GM12891 (cell line): ENCODE results near the gene ABCC1.

Experiments used
- DNase-seq: peaks from one replicate; pipeline ENCODE4 v3.0.0; 2011; ENCODE audit warnings: low spot score; ENCODE audit not compliant: insufficient read length
- FAIRE-seq: peaks from 2 replicates; lab custom pipeline; 2011; peaks lifted over from hg19 to GRCh38; lab: Jason Lieb, UNC
- PAX5 ChIP-seq: IDR thresholded peaks from 2 replicates; pipeline ENCODE4 v1.6.1; 2011; ENCODE audit warnings: low read length, moderate library complexity, mild to moderate bottlenecking; ENCODE audit not compliant: insufficient read depth, severe bottlenecking
- POLR2A ChIP-seq: IDR thresholded peaks from 2 replicates; pipeline ENCODE4 v1.6.1; 2011; ENCODE audit warnings: low read depth, low read length, control low read depth
- POLR2AphosphoS5 ChIP-seq: IDR thresholded peaks from 2 replicates; pipeline ENCODE4 v1.6.1; 2011; ENCODE audit warnings: low read depth, low read length, control low read depth
- POU2F2 ChIP-seq: IDR thresholded peaks from 2 replicates; pipeline ENCODE4 v1.6.1; 2011; ENCODE audit warnings: low read depth, mild to moderate bottlenecking, control low read depth, low read length, moderate library complexity
- SPI1 ChIP-seq: IDR thresholded peaks from 2 replicates; pipeline ENCODE4 v1.6.1; 2011; ENCODE audit warnings: low read depth, low read length, control low read depth
- TAF1 ChIP-seq: IDR thresholded peaks from 2 replicates; pipeline ENCODE4 v1.6.1; 2011; ENCODE audit warnings: low read depth, low read length, control low read depth

ABCC1 gene

DNA sequence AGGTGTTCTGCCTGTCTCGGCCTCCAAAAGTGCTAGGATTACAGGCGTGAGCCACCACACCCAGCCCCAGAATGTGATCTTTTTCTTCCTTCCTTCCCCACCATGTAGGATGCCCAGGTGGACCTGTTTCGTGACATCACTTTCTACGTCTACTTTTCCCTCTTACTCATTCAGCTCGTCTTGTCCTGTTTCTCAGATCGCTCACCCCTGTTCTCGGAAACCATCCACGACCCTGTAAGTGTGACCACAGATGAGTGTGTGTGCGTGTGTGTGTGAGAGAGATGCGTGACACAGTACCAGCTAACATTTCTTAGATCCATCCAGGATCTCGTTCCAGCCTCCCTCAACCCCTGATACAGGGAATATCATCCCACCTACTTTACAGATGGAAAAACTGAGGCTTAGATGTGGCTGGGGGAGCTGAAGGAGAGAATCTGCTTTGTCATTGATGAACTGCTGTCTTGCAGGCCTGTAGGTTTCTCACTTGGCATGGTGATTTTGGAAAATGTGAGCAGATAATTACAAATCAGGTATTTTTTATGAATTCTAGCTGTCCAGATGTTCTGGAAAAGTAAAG lies 67.1 kb downstream of the ABCC1 start:
- FAIRE-seq = no peak

DNA sequence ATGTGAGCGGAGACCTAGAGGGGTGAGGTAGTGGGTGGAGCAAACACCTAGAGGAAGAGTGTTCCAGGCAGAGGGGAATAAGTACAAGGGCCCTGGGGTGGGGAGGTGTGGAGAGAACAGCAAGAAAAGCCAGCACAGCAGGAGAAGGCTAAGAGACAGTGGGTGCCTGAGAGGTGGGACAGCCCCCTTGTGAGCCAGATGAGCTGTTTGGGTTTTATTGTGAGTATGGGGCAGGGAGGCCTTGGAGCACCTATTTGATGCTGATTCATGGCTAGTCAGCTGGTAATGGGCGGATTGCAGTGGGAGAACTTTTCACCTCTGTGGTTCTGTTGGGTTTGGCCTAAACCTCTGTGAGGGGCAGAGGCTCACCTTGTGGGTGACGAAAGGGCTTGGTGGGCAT lies 68.4 kb downstream of the ABCC1 start:
- FAIRE-seq (no peak), DNase-seq (no peak)
- TF ChIP-seq SPI1 (no peak), POLR2AphosphoS5 (no peak), TAF1 (no peak)

More for the DNA sequence above, 67.1 kb downstream of the ABCC1 start:
- TF ChIP-seq POLR2AphosphoS5 (no peak), POLR2A (no peak), POU2F2 (no peak), SPI1 (no peak), PAX5 (no peak), TAF1 (no peak)
- no peak for DNase-seq

DNA sequence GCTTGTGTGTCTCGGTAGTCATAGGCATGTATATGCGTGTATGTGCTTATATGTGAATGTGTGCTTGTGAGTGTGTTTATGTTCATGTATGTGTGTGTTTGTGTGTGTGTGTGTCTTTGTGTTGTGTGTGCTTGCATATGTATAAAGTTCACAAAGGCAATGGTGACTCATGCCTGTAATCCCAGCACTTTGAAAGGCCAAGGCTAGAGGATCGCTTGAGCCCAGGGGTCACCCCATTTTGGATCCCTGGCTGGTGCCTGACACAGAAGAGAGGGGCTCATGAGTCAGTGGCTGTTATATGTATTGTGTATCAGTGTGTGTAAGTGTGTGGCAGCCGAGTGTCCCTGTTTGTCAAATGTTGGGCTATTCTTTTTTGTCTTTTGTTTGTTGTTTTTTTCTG lies 69.3 kb downstream of the ABCC1 start:
- TF ChIP-seq POLR2A = no peak
- TF ChIP-seq TAF1 = no peak
- TF ChIP-seq POLR2AphosphoS5 = no peak
- TF ChIP-seq SPI1 = no peak
- no peak for TF ChIP-seq POU2F2
- TF ChIP-seq PAX5 = no peak
- FAIRE-seq (no peak), DNase-seq (no peak)

DNA sequence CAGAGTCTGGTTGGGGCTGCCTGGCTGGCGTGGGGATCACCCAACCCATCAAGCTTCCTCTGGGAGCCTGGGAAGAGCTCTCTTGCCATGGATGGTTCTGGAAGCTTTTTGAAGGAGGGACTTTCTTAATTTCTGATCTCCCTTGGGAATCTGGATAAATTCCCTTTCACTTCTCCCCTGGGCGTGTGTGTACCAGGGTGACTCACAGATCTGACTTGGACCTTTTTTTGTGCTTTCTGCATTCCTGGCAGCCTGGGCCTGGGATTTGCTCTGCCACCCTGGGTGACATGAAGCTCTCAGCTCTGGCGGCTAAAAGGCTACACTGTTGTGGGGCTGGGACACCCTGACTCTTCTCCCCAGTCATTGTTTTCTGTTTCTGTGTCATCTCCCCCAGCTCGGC lies 70.1 kb downstream of the ABCC1 start:
- no peak for FAIRE-seq
- TF ChIP-seq POLR2A (no peak), SPI1 (no peak), POU2F2 (no peak), TAF1 (no peak), PAX5 (no peak), POLR2AphosphoS5 (no peak)
- no peak for DNase-seq

DNA sequence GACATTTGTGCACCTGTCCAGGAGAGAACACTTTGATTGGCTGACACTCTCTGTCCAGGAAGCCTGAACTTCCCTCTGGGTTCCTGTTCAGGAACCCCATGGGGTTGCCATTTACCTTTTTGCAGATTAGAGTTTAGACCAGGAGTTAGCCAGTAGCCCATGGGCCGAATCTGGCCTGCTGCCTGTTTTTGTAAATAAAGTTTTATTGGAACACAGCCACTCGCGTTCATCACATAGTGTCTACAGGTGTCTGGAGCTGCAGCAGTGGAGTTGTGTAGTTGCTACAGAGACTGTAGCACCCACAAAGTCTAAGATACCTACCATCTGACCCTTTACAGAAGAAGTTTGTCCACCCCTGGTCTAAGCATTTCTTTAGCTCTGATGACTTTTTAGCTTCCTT lies 70.9 kb downstream of the ABCC1 start:
- no peak for DNase-seq
- FAIRE-seq = no peak
- no peak for TF ChIP-seq POLR2A
- TF ChIP-seq POU2F2 = no peak
- no peak for TF ChIP-seq PAX5

DNA sequence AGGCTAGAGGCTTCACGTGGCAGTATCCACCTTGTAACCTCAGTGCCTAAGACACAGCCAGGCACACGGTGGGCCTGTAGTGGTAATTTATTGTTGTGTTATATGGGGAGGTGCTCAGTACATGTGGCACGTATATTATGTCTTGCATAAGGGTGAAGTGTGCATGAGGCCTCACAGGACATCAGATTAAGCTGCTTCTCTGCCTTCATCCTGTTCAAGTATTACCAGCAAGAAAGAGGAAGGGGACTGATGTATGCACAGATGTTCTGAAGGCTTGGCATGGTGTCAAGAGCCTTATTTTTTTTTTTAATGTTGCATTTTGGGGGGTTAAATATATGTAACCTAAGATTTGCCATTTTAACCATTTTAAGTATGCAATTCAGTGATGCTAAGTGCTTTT lies 71.6 kb downstream of the ABCC1 start:
- TF ChIP-seq POU2F2 (no peak), TAF1 (no peak), POLR2AphosphoS5 (no peak), POLR2A (no peak), SPI1 (peak; percentile 53; the same call in 1 of the 2 replicates), PAX5 (no peak)
- FAIRE-seq (peak; percentile 55), DNase-seq (no peak)

DNA sequence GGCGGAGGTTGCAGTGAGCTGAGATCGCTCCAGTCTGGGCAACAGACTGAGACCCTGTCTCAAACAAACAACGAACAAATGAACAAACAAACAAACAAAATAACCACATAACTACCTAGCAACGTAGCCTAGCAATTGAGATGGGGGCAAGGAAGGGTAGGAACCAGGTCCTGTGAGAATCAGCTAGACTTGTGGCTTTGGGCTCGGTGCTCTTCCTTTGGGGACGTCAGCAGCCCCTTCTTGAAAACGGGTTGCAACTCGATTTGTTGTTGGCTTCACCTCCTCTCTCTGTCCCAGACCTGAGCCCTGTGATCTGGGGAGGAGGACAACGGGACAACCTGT lies 72.2 kb downstream of the ABCC1 start:
- FAIRE-seq = no peak
- no peak for TF ChIP-seq POLR2AphosphoS5
- no peak for TF ChIP-seq POU2F2
- TF ChIP-seq TAF1 = no peak
- TF ChIP-seq POLR2A = no peak
- no peak for TF ChIP-seq PAX5
- no peak for TF ChIP-seq SPI1
- DNase-seq = no peak

DNA sequence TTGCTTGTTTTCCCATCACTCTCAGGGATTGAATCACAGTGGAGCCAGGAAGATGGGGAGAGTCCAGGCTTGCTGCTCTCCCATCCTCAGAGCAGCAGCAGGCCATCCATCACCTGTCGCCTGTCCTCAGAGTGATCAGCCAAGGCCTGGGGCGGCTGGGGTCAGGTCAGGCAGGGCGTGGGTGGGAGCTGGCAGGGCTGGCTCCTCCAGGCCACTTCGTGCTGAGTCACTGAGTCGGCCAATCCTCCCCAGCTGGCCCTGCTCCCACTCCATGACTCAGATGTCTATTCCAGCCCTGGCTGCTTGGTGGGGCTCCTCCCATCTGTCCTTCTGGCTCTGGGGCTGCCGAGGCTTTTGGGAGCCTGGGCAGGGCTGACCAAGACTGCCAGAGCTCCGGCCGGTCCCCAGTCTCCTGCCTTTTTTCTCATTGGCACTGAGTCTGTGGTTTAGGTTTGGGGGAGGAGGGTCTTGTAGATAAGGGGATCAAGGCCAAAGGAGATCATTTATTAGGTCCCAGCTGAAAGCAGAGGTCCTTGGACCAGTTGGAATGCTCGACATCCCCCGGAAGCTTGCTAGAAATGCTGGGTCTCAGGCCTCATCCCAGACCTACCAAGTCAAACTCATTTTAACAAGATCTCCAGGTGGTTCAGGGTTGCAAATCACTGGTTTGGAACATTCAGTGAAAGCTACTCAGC lies 72.7 kb downstream of the ABCC1 start:
- FAIRE-seq (no peak), DNase-seq (no peak)
- TF ChIP-seq POLR2A = no peak
- TF ChIP-seq SPI1 = no peak
- TF ChIP-seq PAX5 = no peak
- TF ChIP-seq POU2F2 = no peak

DNA sequence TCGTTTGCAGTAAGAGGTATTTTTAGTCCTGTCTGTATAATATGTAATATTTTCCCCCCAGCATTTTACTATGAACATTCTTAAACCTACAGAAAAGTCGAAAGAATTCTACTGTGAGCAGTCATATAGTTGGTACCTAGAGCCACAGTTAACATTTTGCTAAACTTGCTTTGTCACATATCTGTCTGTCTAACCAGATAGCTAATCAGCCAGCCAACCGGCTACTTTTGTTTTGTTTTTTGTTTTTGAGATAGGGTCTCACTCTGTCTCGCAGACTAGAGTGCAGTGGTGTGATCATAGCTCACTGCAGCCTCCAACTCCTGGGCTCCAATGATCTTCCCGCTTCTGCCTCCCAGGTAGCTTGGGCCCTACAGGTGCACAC lies 73.3 kb downstream of the ABCC1 start:
- no peak for TF ChIP-seq PAX5
- FAIRE-seq (no peak), DNase-seq (no peak)

DNA sequence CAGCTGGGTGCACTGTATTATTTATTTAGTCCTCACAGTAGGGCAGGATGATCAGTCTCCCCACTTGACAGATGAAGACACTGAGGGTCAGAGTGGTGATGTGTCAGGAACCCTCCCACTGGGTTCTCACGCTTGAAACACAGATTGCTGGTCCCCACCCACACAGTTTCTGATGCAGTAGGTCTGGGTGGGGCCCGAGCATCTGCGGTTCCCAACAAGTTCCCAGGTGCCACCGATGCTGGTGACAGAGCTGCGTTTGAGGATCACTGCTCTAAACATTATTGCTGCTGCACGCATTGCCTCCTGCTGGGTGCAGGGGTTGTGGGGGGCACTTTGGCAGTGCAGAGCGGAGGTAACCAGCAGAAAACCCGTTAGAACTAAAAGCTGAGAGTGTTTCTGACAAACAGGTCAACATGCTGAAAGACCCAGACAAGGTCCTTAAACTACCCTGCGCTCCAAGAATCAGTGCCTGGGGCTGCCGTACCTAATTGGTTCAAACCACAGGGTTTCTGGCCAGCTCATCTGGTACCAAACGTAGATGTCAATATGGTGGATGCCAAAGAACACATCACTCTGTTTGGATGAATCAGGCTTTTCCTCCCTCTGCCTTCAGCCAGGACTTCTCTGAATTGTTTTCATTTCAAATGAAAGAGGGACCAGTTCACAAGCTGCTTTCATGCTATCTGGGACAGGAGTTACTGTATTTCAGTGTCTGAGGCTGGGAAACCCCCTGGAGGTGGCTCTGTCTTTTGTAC lies 76.0 kb downstream of the ABCC1 start:
- peak; percentile 50 for DNase-seq
- peak; percentile 78 for FAIRE-seq
- TF ChIP-seq PAX5 (no peak), POLR2A (peak; percentile 22; the same call in 1 of the 2 replicates), TAF1 (no peak), POU2F2 (peak; percentile 24; the same call in 1 of the 2 replicates), POLR2AphosphoS5 (no peak), SPI1 (no peak)
